ENCODE measurements around the gene ENPP5. TPM values are rescaled to one million over a fixed set of nuclear protein-coding genes. Genes with fewer than 3 reads are reported as not detected.

ENPP5 gene
- polyA plus RNA-seq, 1 donor (not counting 4 experiments of a cell fraction or from before 2014, with no cell fraction given): 0.07 TPM

DNA sequence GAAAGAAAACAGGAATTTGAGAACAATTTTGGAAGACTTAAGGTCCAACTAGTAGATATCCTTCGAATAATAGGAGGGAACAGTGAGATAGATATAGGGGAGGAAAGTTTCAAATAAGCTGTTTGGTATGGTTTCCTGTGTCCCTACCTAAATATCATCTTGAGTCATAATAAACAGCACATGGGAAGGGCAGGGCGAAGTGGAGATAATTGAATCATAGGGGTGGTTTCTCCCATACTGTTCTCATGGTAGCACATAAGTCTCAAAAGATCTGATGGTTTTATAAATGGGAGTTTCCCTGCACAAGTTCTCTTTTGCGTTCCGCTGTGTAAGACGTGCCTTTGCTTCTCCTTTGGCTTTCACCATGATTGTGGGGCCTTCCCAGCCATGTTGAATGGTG is 39.5 kb upstream of the ENPP5 start:
- no peaks in the 10 kb centered on the region for H3K79me2 ChIP-seq (ENCODE audit: control insufficient read depth, insufficient read depth, low read length)
- H3K9ac ChIP-seq (ENCODE audit: control insufficient read depth, extremely low read depth, insufficient read depth, low read length): no peak overlapping the region
- no peaks in the 10 kb centered on the region for H4K20me1 ChIP-seq (ENCODE audit: control insufficient read depth, extremely low read depth, insufficient read depth, low read length)
- no peak overlapping the region for H3K27ac ChIP-seq (ENCODE audit: control insufficient read depth, insufficient read depth, low read length)
- H3K4me3 ChIP-seq (ENCODE audit: control insufficient read depth in 2 of 3, extremely low read depth in 1 of 3, insufficient read depth in 2 of 3, low read depth in 1 of 3, low read length in 3 of 3): no peak overlapping the region
- no peak overlapping the region for H2AFZ ChIP-seq (ENCODE audit: control insufficient read depth, low read length)
- no peaks in the 10 kb centered on the region for H3K36me3 ChIP-seq (ENCODE audit: control insufficient read depth in 2 of 2, extremely low read depth in 1 of 2, insufficient read depth in 2 of 2, low read length in 2 of 2)
- H3K4me2 ChIP-seq (ENCODE audit: control insufficient read depth, extremely low read depth, insufficient read depth, low read depth, low read length): no peak overlapping the region
- no peak for FAIRE-seq
- dilution Hi-C loops (cut with MboI; ENCODE audit: extremely low pct_ligation_motif_present, low sequenced_read_pairs): no loop called here
- no peaks in the 10 kb centered on the region for H3K9me3 ChIP-seq (ENCODE audit: control insufficient read depth, low read depth, low read length)
- DNase-seq (ENCODE audit: low read depth, low spot score): no peak
- no peaks in the 10 kb centered on the region for H3K4me1 ChIP-seq (ENCODE audit: control insufficient read depth, extremely low read depth, insufficient read depth, low read length)
- no peaks in the 10 kb centered on the region for H3K9me1 ChIP-seq (ENCODE audit: control insufficient read depth, extremely low read depth, insufficient read depth, low read length)
- H3K27me3 ChIP-seq (ENCODE audit: control insufficient read depth, extremely low read depth, insufficient read depth, low read length): no peaks in the 10 kb centered on the region
- TF ChIP-seq EZH2 (IDR thresholded peaks at IDR 0.05; ENCODE audit: low read length): no peak
- no peak for TF ChIP-seq CTCF (optimal IDR thresholded peaks at IDR 0.05 in 1 of 3, IDR thresholded peaks at IDR 0.05 in 1 of 3, conservative IDR thresholded peaks at IDR 0.05 in 1 of 3; ENCODE audit: extremely low read depth in 1 of 3, insufficient read depth in 2 of 3, low read length in 3 of 3)

DNA sequence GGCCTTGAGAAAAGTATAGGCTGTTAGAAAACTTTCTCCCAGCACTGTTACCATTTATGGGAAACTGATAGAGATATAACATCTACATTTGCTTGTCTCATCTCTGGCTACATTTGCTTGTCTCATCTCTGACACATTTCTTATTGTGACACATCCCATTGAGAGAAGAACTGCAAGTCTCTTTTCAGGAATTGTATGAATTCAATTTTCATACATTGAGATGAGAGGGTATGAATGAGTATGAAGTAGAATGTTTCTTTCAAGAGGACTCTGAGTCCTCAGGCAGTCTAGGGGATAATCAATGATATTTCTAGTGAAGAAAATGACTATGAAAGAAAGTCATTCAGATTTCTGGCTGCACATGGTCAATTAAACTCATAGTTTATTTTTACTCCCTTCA is 37.5 kb upstream of the ENPP5 start:
- no peaks in the 10 kb centered on the region for H3K9me3 ChIP-seq (ENCODE audit: control insufficient read depth, low read depth, low read length)
- no peaks in the 10 kb centered on the region for H3K9me1 ChIP-seq (ENCODE audit: control insufficient read depth, extremely low read depth, insufficient read depth, low read length)
- dilution Hi-C loops (cut with MboI; ENCODE audit: extremely low pct_ligation_motif_present, low sequenced_read_pairs): no loop called here
- no peak overlapping the region for H3K9ac ChIP-seq (ENCODE audit: control insufficient read depth, extremely low read depth, insufficient read depth, low read length)
- no peaks in the 10 kb centered on the region for H3K4me1 ChIP-seq (ENCODE audit: control insufficient read depth, extremely low read depth, insufficient read depth, low read length)
- TF ChIP-seq EZH2 (IDR thresholded peaks at IDR 0.05; ENCODE audit: low read length) (no peak), CTCF (optimal IDR thresholded peaks at IDR 0.05 in 1 of 3, IDR thresholded peaks at IDR 0.05 in 1 of 3, conservative IDR thresholded peaks at IDR 0.05 in 1 of 3; ENCODE audit: extremely low read depth in 1 of 3, insufficient read depth in 2 of 3, low read length in 3 of 3) (no peak)
- no peak overlapping the region for H3K4me3 ChIP-seq (ENCODE audit: control insufficient read depth in 2 of 3, extremely low read depth in 1 of 3, insufficient read depth in 2 of 3, low read depth in 1 of 3, low read length in 3 of 3)
- no peaks in the 10 kb centered on the region for H3K27me3 ChIP-seq (ENCODE audit: control insufficient read depth, extremely low read depth, insufficient read depth, low read length)
- no peak overlapping the region for H3K27ac ChIP-seq (ENCODE audit: control insufficient read depth, insufficient read depth, low read length)
- DNase-seq (ENCODE audit: low read depth, low spot score) (no peak), FAIRE-seq (no peak)
- no peaks in the 10 kb centered on the region for H3K36me3 ChIP-seq (ENCODE audit: control insufficient read depth in 2 of 2, extremely low read depth in 1 of 2, insufficient read depth in 2 of 2, low read length in 2 of 2)
- H4K20me1 ChIP-seq (ENCODE audit: control insufficient read depth, extremely low read depth, insufficient read depth, low read length): no peaks in the 10 kb centered on the region
- no peaks in the 10 kb centered on the region for H3K79me2 ChIP-seq (ENCODE audit: control insufficient read depth, insufficient read depth, low read length)
- no peak overlapping the region for H3K4me2 ChIP-seq (ENCODE audit: control insufficient read depth, extremely low read depth, insufficient read depth, low read depth, low read length)
- H2AFZ ChIP-seq (ENCODE audit: control insufficient read depth, low read length): no peak overlapping the region
